HG02763 (cell line): Measurements from ENCODE around the gene TIAM1.

Experiments used
- ATAC-seq: cut with Tn5 transposase; IDR thresholded peaks from one replicate; pipeline ENCODE4 v1.9.1; 2021; ENCODE audit warnings: mild to moderate bottlenecking, moderate library complexity; ENCODE audit not compliant: unreplicated experiment

TIAM1 gene

GRCh38 chr21:31286621-31287020 is 57.4 kb downstream of the TIAM1 start:
- ATAC-seq: no peak

- no peak for ATAC-seq
Observed at GRCh38 chr21:31284797-31285397, 59.2 kb downstream of the TIAM1 start.

- no peak for ATAC-seq
Observed at GRCh38 chr21:31283025-31283424, 61.0 kb downstream of the TIAM1 start.

GRCh38 chr21:31282095-31282709 is 61.9 kb downstream of the TIAM1 start:
- ATAC-seq: no peak

GRCh38 chr21:31281561-31281960 is 62.5 kb downstream of the TIAM1 start:
- no peak for ATAC-seq

- no peak for ATAC-seq
Observed at GRCh38 chr21:31279986-31280385, 64.1 kb downstream of the TIAM1 start.

- no peak for ATAC-seq
Observed at GRCh38 chr21:31279214-31279613, 64.8 kb downstream of the TIAM1 start.

- no peak for ATAC-seq
Observed at GRCh38 chr21:31278511-31279130, 65.4 kb downstream of the TIAM1 start.

- no peak for ATAC-seq
Observed at GRCh38 chr21:31276663-31277062, 67.4 kb downstream of the TIAM1 start.

- no peak for ATAC-seq
Observed at GRCh38 chr21:31275901-31276300, 68.2 kb downstream of the TIAM1 start.

GRCh38 chr21:31273278-31273677 is 70.8 kb downstream of the TIAM1 start:
- no peak for ATAC-seq

GRCh38 chr21:31268090-31268489 is 76.0 kb downstream of the TIAM1 start:
- ATAC-seq: no peak

- ATAC-seq: no peak
Observed at GRCh38 chr21:31267644-31268043, 76.4 kb downstream of the TIAM1 start.

GRCh38 chr21:31266241-31266640 is 77.8 kb downstream of the TIAM1 start:
- ATAC-seq: no peak

- no peak for ATAC-seq
Observed at GRCh38 chr21:31265366-31266013, 78.6 kb downstream of the TIAM1 start.

GRCh38 chr21:31264574-31264973 is 79.5 kb downstream of the TIAM1 start:
- no peak for ATAC-seq

- ATAC-seq: no peak
Observed at GRCh38 chr21:31262728-31263127, 81.3 kb downstream of the TIAM1 start.

- ATAC-seq: no peak
Observed at GRCh38 chr21:31261759-31262158, 82.3 kb downstream of the TIAM1 start.

- no peak for ATAC-seq
Observed at GRCh38 chr21:31260790-31261189, 83.3 kb downstream of the TIAM1 start.

- ATAC-seq: no peak
Observed at GRCh38 chr21:31258073-31258472, 86.0 kb downstream of the TIAM1 start.

- ATAC-seq: no peak
Observed at GRCh38 chr21:31257265-31257664, 86.8 kb downstream of the TIAM1 start.

GRCh38 chr21:31255896-31256295 is 88.2 kb downstream of the TIAM1 start:
- ATAC-seq: no peak
